Dermis microvascular lymphatic vessel endothelial cell (primary cell): Measurements from ENCODE around the gene SCRN2. TPM values are rescaled to one million over a fixed set of nuclear protein-coding genes. Genes with fewer than 3 reads are reported as not detected.
A peak's percentile ranks its signal among the peaks of the same experiment; 100 is the strongest.

Experiments used
- DNase-seq, 2 donors: peaks; one replicate each; pipeline versions ENCODE4 v3.0.0 to v3.0.0-alpha.2; 2010; ENCODE audit warnings: low read depth in 2 of 2
- total RNA-seq: library from RNA; depleted of rRNA; stranded (reverse); fragments of >200 nt; gene quantifications from 2 replicates; pipeline ENCODE4 v1.2.1, GENCODE V29; 2014

Gene SCRN2
- total RNA-seq, 1 donor from 2014 or later, result 24.1 TPM

DNA sequence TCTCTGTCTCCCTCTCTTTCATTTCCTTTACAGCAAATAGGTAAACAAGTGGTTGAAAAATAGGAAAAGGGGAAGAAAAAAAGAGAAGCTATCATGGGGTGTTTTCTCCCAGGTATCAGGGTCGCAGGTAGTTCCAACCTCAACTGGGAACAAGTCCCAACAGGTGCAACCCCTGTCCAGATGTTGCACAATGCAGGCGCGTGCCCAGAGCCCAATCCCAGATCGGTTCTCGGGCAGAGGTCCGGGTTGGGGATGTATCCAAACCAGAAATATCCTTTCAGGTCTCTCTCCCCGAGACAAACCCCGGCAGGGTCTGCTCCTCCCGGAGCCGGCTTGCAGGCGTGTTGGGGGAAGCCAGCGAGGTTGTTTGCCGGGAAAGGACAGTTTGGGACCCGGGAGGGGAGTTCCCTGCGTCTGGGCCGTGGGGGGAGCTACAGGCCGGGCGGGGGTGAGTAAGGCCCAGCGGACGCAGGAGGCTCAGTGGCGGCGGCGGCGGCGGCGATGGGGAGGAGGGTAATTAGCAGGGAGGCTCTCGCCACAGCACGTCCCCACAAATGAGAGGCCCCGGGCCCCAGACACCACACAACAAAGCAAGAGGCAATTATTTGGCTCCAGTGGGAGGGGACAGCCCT, 31.1 kb upstream of the SCRN2 start:
- DNase-seq, result no peak

DNA sequence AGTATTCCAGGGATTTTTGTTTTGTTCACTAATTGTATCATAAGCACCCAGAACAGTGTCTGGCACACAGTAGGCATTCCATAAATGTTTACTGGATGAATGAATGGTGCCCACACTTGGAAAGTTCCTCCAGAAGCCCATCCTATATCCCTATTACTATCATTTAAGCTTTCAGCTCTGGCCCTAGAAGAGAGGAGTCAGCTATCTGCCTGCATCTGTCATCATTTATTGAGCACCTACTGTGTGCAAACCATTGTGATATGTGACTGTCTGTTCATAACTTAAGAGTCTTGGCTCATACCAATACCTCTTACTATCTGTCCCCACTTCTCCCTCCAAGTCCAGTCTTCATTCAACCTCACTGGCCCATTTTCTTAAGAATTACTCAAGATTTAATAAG, 30.0 kb upstream of the SCRN2 start:
- DNase-seq, result no peak

DNA sequence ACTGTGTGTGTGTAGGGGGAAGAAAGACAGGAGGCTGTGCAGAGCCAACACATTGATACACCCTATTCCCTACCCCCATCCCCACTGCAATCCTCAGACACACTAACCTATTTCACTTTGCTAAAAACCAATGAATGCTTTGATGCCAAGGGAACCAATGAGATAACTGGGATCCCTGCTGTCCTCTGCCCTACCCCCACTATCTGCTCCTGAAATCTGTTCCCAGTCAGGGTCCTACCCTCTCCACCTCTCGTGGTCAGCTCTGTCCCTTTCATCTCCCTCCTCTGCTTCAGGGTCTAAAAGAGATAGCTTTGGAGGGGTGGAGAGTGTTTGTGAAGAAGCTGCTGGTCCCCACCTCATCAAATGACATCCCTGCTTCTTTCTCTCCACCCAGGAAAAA, 29.0 kb upstream of the SCRN2 start:
- no peak for DNase-seq

DNA sequence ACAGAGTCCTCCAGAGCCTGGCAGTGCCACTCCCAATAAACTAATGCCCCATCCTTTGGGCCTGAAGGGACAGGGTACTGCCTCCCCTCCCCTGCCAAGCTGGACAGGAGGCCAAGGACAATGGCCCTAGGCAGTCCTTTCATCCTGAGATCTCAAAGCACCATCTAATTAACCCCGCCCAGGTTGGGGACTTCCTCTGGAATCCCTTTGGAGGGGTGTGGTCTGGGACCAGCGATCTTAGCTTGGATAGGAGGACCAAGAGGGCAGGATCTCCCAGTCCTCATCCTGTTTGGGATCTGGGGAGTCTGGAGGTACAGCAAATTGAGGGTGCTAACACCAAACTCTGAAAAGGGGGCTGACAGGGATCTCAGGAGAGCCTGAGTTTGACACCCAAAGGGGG, 28.0 kb upstream of the SCRN2 start:
- DNase-seq, result no peak

DNA sequence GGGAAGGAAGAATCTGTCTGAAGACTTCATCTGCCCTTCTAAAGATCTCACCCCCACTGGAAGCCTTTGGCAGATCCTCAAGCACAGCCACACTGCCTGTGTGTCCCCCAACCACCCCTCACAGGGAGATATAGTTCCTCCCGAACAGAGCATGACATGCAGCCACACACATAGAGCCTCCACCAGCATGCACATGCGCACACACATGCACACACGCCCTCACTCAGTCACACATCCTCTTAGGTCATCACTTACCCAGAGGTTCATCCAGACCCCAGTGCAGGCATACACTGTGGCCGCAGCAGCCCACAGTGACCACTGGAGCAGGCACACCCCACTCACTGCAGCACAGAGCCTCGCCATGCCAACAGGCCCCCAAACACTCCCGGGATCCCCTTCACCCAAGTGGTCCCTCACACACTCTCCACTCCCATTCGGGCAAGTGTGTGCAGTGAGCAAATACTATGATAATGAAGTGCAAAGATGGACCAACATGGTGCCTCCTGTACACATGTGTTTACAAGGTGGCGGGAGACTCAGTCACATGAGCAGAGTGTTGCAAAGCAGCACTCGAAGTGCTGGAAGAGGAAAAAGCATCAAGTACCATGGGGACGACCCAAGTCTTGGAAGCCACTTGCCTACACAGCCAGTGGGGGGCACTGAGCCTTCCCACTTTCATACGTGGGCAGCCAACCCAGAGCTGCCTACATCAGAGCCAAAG, 26.9 kb upstream of the SCRN2 start:
- DNase-seq, result no peak

DNA sequence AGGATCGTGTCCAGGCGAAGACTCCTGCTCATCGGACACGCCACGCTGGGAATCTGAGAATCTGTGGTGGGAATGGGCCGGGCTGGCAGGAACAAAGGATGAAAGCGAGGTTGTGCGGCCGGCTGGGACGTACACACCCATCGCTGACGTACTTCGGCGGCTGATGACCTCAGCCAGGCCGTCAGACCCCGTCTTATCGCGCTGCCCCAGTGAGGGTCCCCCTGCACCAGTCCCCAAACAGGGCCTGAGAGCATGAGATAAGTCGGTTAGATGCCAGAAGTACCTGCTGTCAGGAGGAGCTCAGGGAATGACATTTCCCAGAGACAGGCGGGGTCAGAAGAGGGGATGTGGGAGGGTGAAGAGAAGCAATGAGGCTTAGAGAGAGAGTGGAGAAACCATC, 25.9 kb upstream of the SCRN2 start:
- DNase-seq, result no peak

DNA sequence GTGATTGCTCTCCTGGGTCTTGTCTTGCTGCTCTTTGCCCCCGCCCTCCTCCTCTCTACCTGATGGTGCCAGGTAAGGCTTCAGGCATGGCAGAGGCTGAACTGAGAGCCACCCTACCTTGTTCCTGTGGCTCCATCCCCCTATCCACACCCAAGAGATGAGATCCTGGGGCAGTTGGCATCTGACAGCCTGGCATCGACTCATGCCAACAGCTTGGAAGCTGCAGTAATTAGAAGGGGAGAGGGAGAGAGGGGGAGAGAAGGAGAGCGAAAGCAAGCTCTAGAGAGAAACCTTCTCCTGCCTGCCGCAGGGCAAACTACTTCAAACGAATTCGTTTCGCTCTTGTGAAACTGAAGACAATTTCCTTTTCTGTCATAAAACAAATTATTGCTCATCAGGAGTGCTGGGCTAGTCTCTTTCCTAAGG, 23.7 kb upstream of the SCRN2 start:
- DNase-seq, result no peak

DNA sequence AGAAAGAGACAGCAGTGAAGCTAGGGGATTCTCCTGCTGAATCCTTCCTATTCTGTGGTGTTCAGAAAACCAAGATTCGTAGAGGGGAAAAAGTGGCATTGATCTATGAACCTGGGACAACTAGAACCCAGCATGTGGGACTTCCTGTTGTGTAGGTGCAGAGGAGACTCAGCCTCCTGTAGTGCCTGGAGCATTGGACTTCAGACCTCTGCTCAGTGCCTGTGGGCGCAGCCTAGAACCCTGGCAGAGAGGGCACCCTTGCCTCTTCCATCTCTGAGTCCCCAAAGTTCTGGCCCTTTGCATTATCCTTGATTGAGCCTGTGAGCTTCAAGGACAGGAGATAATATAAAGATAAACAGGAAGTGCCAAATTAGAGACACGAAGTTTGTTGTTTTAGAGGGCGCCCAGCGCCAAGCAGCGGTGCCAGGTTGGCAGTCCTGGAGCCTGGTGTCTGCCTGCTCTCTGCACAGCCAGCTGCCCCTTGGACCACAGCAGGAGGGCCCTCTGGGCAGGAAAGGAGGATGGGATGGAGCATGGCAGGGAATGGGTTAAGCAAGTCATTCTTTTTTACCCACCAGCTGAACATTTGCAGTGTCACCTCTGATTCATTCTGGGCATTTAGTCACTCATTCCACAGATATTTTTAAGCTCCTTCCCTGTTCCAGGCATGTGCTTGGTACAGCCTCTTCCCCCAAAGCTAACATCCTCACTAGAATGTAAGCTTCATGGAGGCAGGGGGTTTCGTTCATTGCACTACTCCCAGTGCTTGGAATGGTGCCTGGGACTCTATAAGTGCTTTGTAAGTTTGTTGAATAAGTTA, 21.8 kb upstream of the SCRN2 start:
- peak in 1 of 2 donors; percentile 13 for DNase-seq

DNA sequence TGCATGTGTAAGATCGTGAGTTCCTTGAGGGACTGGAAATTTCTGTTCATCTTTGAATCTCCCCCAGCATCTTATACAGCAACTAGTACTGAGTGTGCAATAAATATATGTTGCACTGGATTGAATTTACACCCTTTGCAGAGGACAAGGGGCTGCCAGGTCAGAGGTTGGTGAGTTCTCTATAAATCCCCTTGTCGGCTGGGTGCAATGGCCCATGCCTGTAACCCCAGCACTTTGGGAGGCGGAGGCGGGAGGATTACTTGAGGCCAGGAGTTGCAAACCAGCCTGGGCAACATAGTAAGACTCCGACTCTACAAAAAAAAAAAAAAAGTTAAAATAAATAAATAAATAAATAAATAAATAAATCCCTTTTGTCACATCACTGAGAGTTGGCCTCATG, 19.3 kb upstream of the SCRN2 start:
- DNase-seq, result no peak

DNA sequence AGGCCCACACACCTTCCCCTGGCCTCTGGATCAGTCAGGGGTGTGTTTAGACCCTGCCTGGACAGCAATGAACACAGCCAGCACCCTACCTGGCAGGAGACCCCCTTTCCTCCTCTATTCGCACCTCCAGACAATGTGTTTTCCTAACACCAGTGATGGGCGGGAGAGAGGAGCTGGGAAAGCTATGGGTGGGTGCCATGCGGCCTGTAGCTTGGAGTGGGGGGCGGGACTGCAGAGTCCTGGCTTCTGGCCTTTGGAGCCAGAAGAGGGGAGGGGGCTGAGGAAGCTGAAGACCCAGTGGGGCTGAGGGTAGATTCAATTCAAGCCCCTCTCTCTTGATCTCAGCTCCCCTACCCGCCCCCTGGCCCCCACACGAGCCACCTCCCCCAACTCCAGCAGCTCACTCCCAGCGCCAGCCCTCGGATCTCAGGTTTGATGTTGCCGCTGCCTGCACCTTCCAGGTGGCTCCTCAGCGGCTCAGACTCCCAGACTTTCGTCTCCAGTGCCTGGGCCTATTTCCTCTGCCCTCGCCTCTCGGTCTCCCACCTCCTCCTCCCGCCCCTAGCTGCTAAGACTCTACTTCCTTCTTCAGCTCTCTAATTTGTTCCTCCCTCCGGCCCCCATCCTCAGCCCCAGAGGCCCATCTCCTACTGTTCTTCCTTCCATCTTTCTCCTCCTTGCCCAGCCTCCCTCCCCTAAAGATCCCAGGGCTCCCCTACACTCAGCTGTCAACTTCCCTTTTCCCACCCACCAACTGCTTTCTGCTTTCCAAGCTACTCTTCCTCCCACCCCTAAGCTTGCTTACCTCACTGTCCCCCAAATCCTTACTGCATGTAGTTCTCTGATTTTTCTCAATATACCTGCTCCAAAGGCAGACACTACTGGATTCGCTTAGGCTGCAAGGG, 16.7 kb upstream of the SCRN2 start:
- no peak for DNase-seq

DNA sequence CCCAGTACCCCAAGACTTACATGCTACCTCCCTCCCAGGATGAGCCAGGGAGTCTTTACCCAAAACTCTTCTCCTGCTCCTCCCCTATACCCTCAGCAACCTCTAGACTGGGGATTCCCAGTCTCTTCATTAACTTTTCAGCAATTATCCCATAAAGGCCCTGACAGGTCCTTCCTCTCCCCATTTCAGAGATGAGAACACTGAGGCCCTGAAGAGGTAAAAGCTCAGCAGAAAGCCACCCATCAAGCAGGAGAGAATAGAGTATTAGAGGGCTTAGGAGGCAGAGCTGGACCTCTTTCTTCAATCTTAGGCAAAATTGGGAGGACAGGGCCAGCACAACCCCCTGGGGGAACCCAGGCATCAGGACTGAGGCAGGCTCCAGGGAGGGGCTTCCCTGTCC, 15.8 kb upstream of the SCRN2 start:
- DNase-seq, result no peak

DNA sequence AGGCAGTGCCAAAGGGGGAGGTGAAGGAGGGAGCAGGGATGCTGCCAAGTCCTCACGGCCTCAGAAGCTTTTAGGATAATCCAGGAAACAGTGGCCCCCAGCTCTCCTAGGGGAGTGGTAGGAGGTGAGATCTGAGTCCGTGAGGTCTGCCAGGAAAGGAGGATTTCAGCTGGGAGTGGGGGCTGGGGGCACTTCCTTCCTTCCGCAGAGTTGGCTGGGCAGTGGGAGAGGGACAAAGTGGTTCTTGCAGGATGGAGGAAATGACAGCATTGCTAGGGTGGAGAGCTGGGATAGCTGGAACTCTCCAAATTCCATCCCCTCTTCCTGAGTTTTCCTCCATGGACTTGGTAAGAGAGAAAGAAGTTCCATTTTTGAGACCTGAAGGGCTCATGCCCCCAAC, 14.7 kb upstream of the SCRN2 start:
- DNase-seq, result peak; percentile 14 to 35

DNA sequence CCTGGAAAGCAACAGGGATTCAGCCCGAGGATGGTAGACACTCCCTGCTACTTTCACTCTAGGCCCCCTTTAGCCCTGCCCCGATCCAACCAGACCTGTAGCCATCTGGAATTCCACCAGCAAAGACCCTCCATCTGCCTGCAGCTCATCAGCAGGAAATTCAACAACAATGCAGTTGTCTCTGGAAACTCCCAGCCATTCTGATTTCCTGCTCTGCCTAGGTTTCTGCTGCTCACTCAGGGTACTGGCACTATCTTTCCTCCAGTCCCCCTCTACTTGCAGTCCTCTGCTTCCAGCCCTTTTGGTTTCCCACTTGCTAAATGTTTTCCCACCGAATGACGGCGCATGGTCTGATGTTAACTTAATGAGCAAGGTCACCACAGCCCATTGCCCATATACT, 12.5 kb upstream of the SCRN2 start:
- DNase-seq, result peak; percentile 26 to 58

DNA sequence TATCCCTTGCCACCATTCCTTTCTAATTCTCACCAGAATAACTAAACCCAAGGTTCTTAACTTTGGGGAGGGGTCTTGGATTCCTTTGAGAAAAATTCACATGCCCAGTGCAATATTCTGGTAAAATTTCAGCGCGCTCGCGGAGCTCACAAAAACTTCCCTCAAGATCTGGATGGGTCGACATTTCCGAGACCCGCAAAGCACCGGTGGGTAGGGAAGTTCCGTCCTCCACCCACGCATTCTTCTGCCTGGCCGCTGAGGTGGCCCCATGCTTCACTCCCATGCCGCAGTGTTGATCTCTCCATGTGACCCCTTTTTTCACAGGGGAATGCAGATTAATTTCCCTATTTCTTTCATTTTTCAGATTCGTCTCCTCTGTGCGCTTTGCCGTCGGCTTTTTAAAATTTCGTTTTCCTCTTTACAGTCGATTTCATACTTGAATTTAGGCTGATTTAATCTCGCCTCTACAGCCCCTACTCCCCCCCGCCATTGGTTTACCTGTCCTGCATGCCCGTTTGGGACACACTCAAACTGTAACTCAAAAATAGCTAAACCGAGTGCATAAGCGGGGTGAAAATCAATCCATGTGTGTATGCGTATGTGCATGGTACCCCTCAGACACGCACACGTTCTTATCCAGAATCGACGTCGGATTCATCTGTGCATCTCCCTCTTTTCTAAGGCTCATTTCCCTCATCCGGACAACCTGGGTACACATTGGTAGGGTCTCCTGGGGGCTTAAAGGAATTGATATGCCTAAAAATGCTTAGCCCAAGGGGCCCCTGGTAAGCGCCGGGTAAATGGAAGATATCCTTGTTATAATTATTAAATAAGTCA, 11.3 kb upstream of the SCRN2 start:
- no peak for DNase-seq

DNA sequence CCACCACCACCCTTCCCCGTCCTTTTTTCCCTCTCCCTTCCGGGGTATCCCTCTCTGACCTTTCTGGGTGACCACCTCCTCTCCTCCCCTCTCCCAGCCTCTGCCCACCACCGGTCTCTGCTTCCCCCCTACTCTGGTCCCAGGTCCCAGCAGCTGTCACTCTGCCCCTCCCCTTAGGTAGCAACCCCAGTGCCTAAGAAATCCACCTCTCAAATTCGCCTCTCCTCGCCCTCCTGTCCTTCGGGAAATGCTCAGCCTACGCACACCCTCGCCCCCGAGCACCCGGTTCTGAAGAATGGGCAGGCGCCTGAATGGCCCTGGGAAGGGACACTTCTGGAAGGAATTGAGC, 10.7 kb upstream of the SCRN2 start:
- no peak for DNase-seq

DNA sequence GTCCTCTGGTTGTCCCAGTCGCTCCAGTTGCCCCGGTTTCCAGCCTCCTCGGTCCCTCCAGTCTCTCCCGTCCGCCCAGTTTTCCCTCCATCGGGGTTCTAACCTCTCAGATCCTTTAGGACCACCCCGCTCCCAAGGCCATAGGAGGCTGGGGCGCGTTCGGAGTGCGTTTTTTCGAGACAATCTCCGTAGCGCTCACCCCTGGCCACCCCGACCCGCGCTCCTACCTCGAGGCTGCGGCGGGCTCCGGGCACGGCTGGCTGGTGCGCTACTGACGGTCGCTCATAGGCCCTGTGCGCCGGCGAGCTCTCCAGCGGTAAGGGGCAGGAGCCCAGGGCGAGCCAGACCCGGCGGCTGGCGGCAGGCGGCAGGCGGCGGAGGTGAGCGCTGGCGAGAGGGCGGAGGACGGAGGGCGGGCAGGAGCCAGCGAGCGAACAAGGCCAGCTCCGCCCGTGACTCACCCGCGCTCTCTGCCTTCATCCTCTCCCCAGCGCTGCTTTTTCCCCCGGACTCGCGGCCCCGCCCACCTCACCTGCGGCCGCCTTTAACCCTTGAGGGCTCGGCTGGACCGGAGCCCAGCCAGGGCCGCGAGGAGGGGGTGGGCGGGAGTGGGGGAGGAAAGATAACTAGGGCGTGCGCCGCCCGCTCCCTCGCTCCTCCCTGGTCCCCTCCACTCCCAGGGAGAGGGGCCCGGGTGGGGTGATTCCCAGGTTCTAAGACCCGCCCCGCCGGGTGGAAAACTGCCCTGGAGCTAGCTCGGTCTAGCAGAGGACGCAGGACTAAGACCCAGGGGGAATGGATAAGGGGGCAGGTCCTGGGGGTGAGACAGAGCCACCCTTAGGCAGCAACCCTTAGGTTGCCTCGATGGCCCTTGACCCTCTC, 9.9 kb upstream of the SCRN2 start, which contains the start of gene SP6:
SP6 (minus strand) TSS at position 472 of the 882 bp plus-strand sequence. CDS start 2,734 bp downstream, outside the sequence.
- peak; percentile 29 to 82 for DNase-seq

DNA sequence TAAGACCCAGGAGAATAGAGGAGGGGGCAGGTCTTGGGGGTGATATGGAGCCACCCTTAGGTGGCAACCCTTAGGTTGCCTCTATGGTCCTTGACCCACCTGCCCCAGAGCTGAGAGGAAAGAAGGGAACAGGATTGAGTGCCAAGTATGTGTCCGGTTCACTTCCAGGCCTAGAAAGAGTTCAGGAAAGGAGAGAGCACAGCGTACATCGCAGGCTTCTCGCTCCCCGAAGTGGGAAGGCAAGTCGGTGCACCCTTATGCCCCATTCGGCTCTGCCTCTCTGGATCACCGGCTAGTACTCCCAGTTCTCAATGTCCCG, 9.3 kb upstream of the SCRN2 start:
- DNase-seq, result no peak

DNA sequence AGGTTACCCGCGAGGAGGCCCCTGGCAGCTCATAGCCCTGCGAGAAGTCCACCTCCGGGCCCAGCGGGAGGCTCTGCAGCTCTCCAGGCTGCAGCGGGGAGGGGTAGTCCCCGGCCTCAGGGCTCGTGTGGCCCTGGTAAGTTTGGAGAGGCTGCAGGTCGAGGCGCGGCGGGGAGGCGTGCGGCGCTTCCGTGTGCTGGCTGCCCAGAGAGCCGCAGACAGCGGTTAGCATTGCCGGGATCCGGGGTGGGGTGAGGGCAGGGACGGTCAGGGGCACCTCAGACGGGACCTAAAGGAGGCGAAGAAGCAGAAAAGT, 7.1 kb upstream of the SCRN2 start:
- DNase-seq, result no peak

DNA sequence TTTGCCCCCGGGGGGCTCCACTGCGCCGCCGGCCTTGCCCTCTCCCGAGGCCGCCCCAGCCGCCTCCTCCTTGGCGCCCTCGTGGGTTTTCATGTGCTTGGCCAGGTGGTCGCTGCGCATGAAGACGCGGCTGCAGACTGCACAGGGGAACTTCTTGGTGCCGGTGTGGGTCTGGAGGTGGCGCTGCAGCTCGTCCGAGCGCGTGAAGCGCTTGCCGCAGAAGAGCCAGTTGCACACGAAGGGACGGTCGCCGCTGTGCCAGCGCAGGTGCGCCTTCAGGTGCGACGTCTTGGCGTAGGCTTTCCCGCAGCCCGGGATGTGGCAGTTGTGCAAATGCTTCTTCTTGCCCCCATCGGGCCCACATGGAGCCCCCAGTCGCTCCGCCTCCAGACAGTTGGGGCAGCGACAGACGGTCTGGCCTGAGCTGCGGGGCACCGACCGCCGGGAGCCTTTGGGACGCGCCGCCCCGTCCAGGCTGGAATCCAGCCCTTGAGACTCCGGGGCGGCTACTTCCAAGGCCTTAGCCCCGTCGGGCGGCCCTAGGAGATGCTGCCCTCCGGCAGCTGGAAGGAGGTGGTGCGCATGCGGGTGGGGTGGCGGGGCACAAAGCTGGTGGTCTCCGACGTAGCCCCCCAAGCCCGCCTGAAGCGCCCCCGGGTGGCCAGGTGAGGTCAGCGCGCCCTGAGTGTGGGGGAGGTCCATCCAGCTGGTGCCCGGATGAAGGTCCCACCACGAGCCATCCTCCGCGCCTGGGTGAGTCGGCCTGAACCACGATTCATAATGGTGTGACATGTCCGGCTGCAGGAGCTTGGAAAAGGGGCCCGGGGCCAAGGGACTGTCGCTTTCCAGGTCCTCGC, 6.5 kb upstream of the SCRN2 start:
- no peak for DNase-seq
